Tibial artery (tissue), 4 donors: ENCODE data around the gene QSOX1.

Experiments
- DNase-seq, 2 donors: peaks; one replicate each; pipeline ENCODE4 v3.0.0-alpha.2; 2019
- H3K27ac ChIP-seq, 2 donors: fragments of 200-600 bp; sonication (generic) in 1 of 2; 1 replicate in 1 of 2; 2 replicates in 1 of 2; pipeline ENCODE4 v1.5.1; 2018 to 2019; ENCODE audit warnings: mild to moderate bottlenecking in 1 of 2
- H3K27me3 ChIP-seq, 2 donors: fragments of 200-600 bp; sonication (generic) in 1 of 2; one replicate each; pipeline versions ENCODE4 v1.5.1 to v1.6.0; 2016 to 2019
- H3K36me3 ChIP-seq, 3 donors: fragments of 200-600 bp; sonication (generic) in 2 of 3; one replicate each; pipeline ENCODE4 v1.5.1; 2016 to 2019; ENCODE audit warnings: mild to moderate bottlenecking in 2 of 3
- H3K4me1 ChIP-seq, 4 donors: fragments of 200-600 bp; sonication (generic) in 2 of 4; 1 replicate in 3 of 4; 2 replicates in 1 of 4; pipeline ENCODE4 v1.5.1; 2016 to 2019
- H3K4me3 ChIP-seq, 2 donors: fragments of 200-600 bp; sonication (generic) in 1 of 2; 1 replicate in 1 of 2; 2 replicates in 1 of 2; pipeline ENCODE4 v1.5.1; 2018 to 2019; ENCODE audit warnings: mild to moderate bottlenecking in 2 of 2
- H3K9me3 ChIP-seq, 3 donors: fragments of 200-600 bp; sonication (generic) in 1 of 3; one replicate each; pipeline ENCODE4 v1.5.1; 2016 to 2019
- intact Hi-C: fragments of 100-400 bp; cut with DNase I; formaldehyde crosslinking; loops from one replicate; pipeline ENCODE4 v1.15.0; 2023; ENCODE audit warnings: low total_unique reads
- TF ChIP-seq, protein P1 (sequence below), 2 experiments: fragments of 200-600 bp in 1 of 2; fragments of 450-650 bp in 1 of 2; IDR thresholded peaks; one replicate each; pipeline ENCODE4 v1.5.1; 2017 to 2019; ENCODE audit warnings: antibody characterized with exemption in 2 of 2, mild to moderate bottlenecking in 1 of 2, moderate library complexity in 1 of 2

Gene QSOX1

GRCh38 chr1:180135535-180135934 is 19.1 kb upstream of the QSOX1 start:
- Histone ChIP-seq H3K4me3 (no peak overlapping the region), H3K9me3 (no peaks in the 10 kb centered on the region), H3K4me1 (no peaks in the 10 kb centered on the region), H3K27me3 (peaks cover 0 to 7% of the 10 kb centered on the region in 2 donors), H3K36me3 (no peaks in the 10 kb centered on the region), H3K27ac (no peak overlapping the region)
- TF ChIP-seq, protein P1, sequence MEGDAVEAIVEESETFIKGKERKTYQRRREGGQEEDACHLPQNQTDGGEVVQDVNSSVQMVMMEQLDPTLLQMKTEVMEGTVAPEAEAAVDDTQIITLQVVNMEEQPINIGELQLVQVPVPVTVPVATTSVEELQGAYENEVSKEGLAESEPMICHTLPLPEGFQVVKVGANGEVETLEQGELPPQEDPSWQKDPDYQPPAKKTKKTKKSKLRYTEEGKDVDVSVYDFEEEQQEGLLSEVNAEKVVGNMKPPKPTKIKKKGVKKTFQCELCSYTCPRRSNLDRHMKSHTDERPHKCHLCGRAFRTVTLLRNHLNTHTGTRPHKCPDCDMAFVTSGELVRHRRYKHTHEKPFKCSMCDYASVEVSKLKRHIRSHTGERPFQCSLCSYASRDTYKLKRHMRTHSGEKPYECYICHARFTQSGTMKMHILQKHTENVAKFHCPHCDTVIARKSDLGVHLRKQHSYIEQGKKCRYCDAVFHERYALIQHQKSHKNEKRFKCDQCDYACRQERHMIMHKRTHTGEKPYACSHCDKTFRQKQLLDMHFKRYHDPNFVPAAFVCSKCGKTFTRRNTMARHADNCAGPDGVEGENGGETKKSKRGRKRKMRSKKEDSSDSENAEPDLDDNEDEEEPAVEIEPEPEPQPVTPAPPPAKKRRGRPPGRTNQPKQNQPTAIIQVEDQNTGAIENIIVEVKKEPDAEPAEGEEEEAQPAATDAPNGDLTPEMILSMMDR (IDR thresholded peaks at IDR 0.05): no peak
- intact Hi-C loops: no loop called here
- DNase-seq: no peak

DNA sequence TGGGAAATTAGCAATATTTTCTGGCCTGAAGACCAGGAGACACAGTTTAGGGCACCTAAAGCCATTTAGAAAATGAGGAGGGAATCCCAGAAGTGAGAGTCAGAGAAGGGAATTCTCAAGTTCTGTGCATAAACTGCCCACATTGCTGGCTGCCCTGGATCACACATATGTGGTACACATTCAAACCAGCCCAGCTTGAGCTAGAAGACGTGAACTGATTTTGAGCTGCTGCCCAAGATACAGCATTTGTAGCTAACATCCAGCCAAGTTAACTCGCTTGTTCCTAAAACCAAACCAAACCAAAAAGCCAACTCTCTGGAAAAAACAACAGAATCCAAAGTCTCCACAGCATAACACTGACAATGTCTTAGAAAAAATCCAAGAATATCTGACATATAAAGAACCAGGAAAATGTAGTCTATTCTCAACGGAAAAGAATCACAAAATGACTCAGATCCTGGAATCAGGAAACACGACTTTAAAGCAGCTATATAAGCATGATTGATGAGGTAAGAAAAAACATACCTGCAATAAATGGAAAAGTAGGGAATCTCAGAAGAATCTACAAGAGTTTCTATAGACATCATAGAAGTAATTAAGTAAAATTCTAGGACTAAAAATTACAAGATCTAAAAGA is 18.2 kb upstream of the QSOX1 start:
- DNase-seq: no peak
- H3K4me1 ChIP-seq: no peaks in the 10 kb centered on the region
- H3K36me3 ChIP-seq: no peaks in the 10 kb centered on the region
- no peak overlapping the region for H3K4me3 ChIP-seq
- intact Hi-C loops: no loop called here
- TF ChIP-seq, protein P1 (IDR thresholded peaks at IDR 0.05): no peak
- H3K27ac ChIP-seq: no peak overlapping the region
- H3K27me3 ChIP-seq: peaks cover 0 to 9% of the 10 kb centered on the region in 2 donors
- H3K9me3 ChIP-seq: no peaks in the 10 kb centered on the region

DNA sequence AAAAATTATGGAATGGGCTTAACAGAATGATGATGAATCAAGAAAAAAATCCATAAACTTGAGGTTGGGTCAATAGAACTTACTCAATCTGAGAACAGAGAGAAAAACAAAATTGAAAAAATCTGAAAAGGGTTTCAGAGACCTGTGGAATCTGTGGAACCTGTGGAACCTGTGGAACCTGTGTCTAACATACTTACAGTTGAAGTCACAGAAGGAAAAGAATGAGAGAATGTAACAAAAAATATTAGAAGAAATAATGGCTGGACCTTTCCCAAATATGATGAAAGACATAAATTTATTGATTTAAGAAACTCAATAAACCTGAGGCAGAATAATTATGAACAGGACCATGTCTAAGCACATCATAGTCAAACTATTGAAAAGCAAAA is 17.7 kb upstream of the QSOX1 start:
- Histone ChIP-seq H3K27me3 (peaks cover 0 to 9% of the 10 kb centered on the region in 2 donors), H3K4me3 (no peak overlapping the region), H3K27ac (no peak overlapping the region), H3K9me3 (no peaks in the 10 kb centered on the region), H3K36me3 (no peaks in the 10 kb centered on the region), H3K4me1 (no peaks in the 10 kb centered on the region)
- TF ChIP-seq, protein P1 (IDR thresholded peaks at IDR 0.05): no peak
- intact Hi-C loops: no loop called here
- no peak for DNase-seq

DNA sequence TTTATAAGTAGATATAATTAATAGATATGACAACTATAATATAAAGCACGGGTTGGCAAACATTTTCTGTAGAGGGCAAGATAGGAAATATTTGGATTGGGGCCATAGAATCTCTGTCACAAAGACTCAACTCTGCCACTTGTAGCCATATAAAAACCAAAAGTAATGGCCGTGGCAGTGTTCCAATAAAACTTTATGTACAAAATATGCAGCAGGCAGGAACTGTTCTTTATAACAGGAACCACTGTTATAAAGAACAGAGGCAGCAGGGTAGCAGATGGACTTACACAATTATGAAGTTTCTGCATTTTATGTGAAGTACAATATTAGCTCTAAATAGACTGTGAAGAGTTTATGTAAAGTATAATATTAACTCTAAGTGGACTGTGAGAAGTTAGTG is 16.9 kb upstream of the QSOX1 start:
- intact Hi-C loops: no loop called here

GRCh38 chr1:180141381-180141934 is 13.2 kb upstream of the QSOX1 start:
- H3K9me3 ChIP-seq: no peaks in the 10 kb centered on the region
- intact Hi-C loops: no loop called here
- TF ChIP-seq, protein P1 (IDR thresholded peaks at IDR 0.05): no peak
- peaks cover 0 to 3% of the 10 kb centered on the region in 2 donors for H3K27me3 ChIP-seq
- H3K27ac ChIP-seq: no peak overlapping the region
- no peaks in the 10 kb centered on the region for H3K4me1 ChIP-seq
- H3K4me3 ChIP-seq: no peak overlapping the region
- no peaks in the 10 kb centered on the region for H3K36me3 ChIP-seq
- no peak for DNase-seq

More for the DNA sequence above, 16.9 kb upstream of the QSOX1 start:
- Histone ChIP-seq H3K36me3 (no peaks in the 10 kb centered on the region), H3K9me3 (no peaks in the 10 kb centered on the region), H3K27ac (no peak overlapping the region), H3K4me1 (no peaks in the 10 kb centered on the region), H3K27me3 (peaks cover 0 to 6% of the 10 kb centered on the region in 2 donors), H3K4me3 (no peak overlapping the region)
- TF ChIP-seq, protein P1 (IDR thresholded peaks at IDR 0.05): no peak
- no peak for DNase-seq
